Stomach smooth muscle (tissue), 2 donors: Measurements from ENCODE around the gene ST8SIA4.

Experiments
- H3K27ac ChIP-seq: one replicate; pipeline ENCODE4 v1.7.0; 2013; ENCODE audit warnings: mild to moderate bottlenecking, low read length, inconsistent platforms
- H3K27me3 ChIP-seq, 2 donors: one replicate each; pipeline ENCODE4 v1.7.0; 2013; ENCODE audit warnings: low read length in 2 of 2; ENCODE audit not compliant: insufficient read depth in 2 of 2, control insufficient read depth in 1 of 2
- H3K36me3 ChIP-seq, 2 donors: one replicate each; pipeline ENCODE4 v1.7.0; 2013; ENCODE audit warnings: low read length in 2 of 2; ENCODE audit not compliant: control insufficient read depth in 2 of 2, insufficient read depth in 2 of 2
- H3K4me1 ChIP-seq: one replicate; pipeline ENCODE4 v1.7.0; 2013; ENCODE audit warnings: low read length; ENCODE audit not compliant: control insufficient read depth, insufficient read depth
- H3K4me3 ChIP-seq, 2 donors: one replicate each; pipeline ENCODE4 v1.7.0; 2013; ENCODE audit warnings: low read length in 2 of 2
- H3K9ac ChIP-seq, 2 donors: one replicate each; pipeline ENCODE4 v1.7.0; 2013; ENCODE audit warnings: low read length in 2 of 2, mild to moderate bottlenecking in 1 of 2
- H3K9me3 ChIP-seq, 2 donors: one replicate each; pipeline ENCODE4 v1.7.0; 2013; ENCODE audit warnings: low read length in 2 of 2; ENCODE audit not compliant: control insufficient read depth in 2 of 2
- donor health status: healthy.
- donor health status: Pancreatic carcinoma.

ST8SIA4 gene

DNA sequence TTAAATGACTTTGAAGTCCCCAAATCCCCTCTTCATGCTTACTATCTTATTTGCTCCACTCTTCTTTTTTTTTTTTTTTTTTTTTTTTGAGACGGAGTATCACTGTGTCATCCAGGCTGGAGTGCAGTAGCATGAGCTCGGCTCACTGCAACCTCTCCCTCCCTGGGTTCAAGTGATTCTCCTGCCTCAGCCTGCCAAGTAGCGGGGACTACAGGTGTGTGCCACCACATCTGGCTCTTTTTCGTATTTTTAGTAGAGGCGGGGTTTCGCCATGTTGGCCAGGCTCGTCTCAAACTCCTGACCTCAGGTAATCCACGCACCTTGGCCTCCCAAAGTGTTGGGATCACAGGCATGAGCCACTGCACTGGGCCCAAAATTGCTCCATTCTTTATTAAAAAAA is 51.0 kb downstream of the ST8SIA4 start:
- H3K27ac ChIP-seq, result no peak overlapping the region

DNA sequence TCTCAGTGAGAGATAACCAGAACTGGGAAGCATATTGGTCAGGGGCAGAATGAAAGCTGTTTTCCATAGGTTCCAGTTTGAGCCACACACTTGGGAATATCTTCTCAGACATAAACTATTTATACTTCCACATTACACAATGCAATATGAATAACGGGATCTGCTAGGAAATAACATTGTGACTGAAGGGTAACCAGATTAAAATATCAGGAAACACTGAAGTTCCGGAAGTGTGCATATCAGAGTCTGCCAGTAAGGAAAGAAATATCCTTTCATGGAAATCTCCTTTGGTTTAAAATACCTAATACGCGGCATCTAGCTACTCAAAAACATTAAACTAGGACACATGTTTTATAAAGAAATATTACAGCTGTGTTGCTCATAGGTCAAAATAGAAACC is 56.3 kb downstream of the ST8SIA4 start:
- Histone ChIP-seq H3K4me1 (no peaks in the 10 kb centered on the region), H3K9ac (no peak overlapping the region), H3K36me3 (no peaks in the 10 kb centered on the region), H3K27me3 (no peaks in the 10 kb centered on the region), H3K4me3 (no peak overlapping the region), H3K27ac (no peak overlapping the region), H3K9me3 (no peaks in the 10 kb centered on the region)

More for the DNA sequence above, 51.0 kb downstream of the ST8SIA4 start:
- Histone ChIP-seq H3K4me1 (no peaks in the 10 kb centered on the region), H3K36me3 (no peaks in the 10 kb centered on the region), H3K27me3 (no peaks in the 10 kb centered on the region), H3K9ac (no peak overlapping the region), H3K4me3 (no peak overlapping the region), H3K9me3 (no peaks in the 10 kb centered on the region)

DNA sequence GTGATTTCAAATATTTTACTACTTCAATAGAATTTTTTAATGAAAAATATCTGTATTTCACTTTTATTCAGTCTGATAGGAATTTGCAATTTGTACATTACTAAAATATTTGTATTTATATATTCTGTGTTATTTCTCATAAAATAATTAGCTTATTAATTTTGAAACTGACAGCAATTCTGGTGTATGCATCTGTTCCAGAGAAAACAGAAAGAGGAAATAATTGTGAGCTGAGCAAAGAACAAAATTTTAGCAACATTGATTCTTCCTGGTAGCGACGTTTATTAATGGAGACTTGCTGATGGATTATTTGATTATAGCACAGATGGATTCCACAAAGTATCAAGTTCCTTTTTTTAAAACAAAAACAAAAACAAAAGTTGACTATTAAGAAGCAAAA is 61.0 kb downstream of the ST8SIA4 start:
- Histone ChIP-seq H3K36me3 (no peaks in the 10 kb centered on the region), H3K4me3 (no peak overlapping the region)

DNA sequence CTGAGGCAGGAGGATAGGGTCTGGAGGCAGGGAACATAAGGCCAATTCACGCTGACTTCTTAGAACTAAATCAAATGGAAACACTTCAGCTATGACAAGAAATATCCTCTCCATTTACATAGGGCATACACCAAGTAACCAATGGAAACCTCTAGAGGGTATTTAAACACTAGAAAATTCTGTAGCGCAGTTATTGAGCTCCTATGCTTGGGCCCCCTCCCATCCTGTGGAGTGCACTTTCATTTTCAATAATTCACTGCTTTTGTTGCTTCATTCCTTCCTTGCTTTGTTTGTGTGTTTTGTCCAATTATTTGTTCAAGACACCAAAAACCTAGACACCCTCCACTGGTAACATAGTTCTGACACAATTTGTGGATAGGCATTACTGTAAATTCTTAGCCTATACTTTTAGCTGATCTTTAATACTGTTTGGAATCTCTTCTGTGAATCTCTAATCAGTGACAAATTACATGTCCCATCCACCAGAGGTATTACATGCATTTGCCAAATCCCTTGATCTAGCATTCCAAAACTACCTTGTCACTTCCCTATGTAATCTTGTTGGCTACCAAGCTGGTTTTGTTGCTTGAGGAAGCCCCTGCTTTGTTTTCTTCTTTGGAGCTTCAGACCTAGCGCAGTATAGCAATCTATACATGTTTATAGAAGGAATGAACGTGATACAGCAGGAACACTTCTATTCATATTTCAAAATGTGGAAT is 61.6 kb downstream of the ST8SIA4 start:
- no peaks in the 10 kb centered on the region for H3K27me3 ChIP-seq
- H3K36me3 ChIP-seq, result no peaks in the 10 kb centered on the region
- no peak overlapping the region for H3K9ac ChIP-seq
- no peak overlapping the region for H3K4me3 ChIP-seq
- no peaks in the 10 kb centered on the region for H3K4me1 ChIP-seq
- H3K27ac ChIP-seq, result no peak overlapping the region
- H3K9me3 ChIP-seq, result no peaks in the 10 kb centered on the region

More for the DNA sequence above, 61.0 kb downstream of the ST8SIA4 start:
- Histone ChIP-seq H3K27me3 (no peaks in the 10 kb centered on the region), H3K4me1 (no peaks in the 10 kb centered on the region), H3K27ac (no peak overlapping the region), H3K9ac (no peak overlapping the region), H3K9me3 (no peaks in the 10 kb centered on the region)

DNA sequence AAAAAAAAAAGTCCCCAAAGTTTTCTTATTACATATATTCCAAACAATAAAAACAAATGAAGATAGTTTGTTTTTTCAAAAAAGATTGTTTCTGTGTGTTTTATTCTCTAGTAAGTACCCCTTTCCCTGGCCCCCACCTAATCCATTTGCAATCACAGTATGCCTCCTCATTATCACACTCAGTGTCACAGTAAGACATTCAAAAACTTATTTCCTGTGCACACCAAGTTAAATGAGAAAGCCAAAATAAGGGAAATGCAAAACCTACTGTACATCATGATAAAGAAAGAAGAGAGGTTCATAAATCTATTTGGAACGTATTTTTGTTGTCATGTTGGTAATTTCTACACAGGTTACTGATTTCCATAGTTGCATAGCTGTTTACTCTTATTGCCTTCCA is 62.3 kb downstream of the ST8SIA4 start:
- no peaks in the 10 kb centered on the region for H3K4me1 ChIP-seq
- no peak overlapping the region for H3K27ac ChIP-seq
- no peaks in the 10 kb centered on the region for H3K9me3 ChIP-seq
- H3K36me3 ChIP-seq, result no peaks in the 10 kb centered on the region
- H3K9ac ChIP-seq, result no peak overlapping the region
- no peak overlapping the region for H3K4me3 ChIP-seq
- no peaks in the 10 kb centered on the region for H3K27me3 ChIP-seq

DNA sequence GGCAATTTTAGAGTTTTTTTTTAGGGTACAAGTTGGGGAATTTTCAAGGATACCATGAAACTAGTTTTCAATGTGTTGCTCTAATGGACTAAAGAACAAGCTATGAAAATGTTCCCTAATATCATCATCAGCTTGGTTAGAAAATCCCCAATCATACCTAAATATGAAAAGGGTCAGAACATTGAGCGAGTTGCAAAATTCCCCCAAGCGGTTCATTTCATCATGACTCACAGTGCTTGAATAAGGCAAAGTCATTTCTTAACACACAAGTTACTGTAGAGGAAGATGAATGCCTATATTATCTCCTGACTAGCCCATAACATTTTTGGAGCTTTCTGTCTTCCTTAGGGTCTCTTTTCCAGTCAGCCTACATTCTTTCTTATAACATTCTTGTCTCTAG is 62.7 kb downstream of the ST8SIA4 start:
- no peaks in the 10 kb centered on the region for H3K36me3 ChIP-seq
- H3K4me1 ChIP-seq, result no peaks in the 10 kb centered on the region
- no peaks in the 10 kb centered on the region for H3K9me3 ChIP-seq
- H3K4me3 ChIP-seq, result no peak overlapping the region
- no peak overlapping the region for H3K9ac ChIP-seq
- H3K27ac ChIP-seq, result no peak overlapping the region
- H3K27me3 ChIP-seq, result no peaks in the 10 kb centered on the region

DNA sequence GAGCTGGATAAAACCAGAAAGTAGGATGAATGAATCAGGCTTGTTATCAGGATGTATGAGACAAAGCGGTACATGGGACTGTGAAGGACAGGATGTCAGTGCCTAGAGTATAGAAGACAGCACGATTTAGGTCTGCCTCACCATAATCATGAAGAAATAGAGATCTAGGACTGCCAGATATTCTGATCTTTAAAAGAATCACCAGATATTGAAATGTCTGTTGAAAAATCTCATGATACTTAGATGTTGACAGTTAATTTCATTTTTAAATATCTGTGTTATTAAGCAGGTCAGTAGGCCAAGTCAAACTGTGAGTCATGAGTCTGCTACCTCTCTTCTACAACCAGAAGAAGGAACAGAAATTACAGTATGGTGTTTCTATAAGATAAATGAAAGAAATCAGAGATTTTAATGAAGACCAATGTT is 65.0 kb downstream of the ST8SIA4 start:
- Histone ChIP-seq H3K4me3 (no peak overlapping the region), H3K9ac (no peak overlapping the region), H3K27me3 (no peaks in the 10 kb centered on the region), H3K36me3 (no peaks in the 10 kb centered on the region), H3K27ac (no peak overlapping the region), H3K9me3 (no peaks in the 10 kb centered on the region), H3K4me1 (no peaks in the 10 kb centered on the region)

DNA sequence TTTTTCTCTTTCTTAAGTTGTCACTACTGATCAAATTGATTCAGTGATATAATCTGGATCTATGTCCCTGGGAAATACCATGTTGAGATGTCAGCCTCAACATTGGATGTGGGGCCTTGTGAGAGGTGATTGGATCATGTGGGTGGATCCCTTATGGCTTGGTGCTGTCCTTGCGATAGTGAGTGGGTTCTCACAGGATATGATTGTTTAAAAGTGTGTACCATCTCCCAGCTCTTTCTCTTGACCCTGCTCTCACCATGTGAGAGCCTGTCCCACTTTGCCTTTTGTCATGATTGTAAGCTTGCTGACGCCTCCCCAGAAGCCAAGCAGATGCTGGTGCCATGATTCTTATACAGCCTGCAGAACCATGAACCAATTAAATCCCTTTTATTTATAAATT is 68.6 kb downstream of the ST8SIA4 start:
- Histone ChIP-seq H3K4me3 (no peak overlapping the region), H3K27me3 (no peaks in the 10 kb centered on the region), H3K27ac (no peak overlapping the region), H3K4me1 (no peaks in the 10 kb centered on the region), H3K9me3 (no peaks in the 10 kb centered on the region), H3K9ac (no peak overlapping the region), H3K36me3 (no peaks in the 10 kb centered on the region)

DNA sequence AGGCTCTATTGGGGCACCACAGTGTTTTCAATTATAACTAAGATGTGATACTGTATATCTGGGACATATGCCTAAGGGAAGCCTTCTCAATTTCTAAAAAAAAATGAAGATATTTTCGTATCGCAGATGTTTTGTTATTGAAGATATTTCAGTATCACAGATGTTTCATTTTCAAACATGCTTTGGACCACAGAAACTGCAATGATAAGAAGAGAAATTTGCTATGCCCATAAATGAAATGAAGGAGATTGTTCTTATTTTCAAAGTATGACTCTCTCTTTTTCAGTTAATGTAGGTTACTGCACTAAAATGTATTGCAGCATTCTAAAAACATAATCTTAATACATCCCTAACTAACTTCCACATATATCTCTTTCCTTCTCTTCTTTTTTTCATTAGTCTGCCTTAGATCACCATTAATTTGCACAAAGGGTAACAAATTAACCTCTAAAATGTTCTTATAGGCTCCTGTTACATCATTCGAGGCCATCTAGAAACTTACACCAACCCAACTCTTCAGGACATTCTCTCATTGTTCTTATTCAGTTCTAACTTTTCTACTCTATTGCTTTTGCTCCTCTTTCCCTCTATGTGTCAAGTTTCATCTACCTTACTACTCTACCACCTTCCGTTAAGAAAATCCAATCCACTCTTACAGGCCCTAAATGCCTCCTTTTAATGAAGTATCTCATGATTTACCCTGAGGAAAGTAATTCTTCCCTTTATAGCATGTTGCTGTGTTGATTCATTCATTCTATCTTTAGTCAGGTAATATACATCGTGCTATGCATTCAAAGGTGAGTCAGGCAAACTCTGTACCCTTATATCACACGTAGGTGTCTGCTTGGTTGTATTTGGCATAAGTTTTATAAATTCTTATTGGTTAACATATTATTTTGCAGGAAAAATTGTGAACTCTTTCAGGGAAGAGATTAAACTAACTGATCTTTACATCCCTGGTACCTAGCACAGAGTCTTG is 70.5 kb downstream of the ST8SIA4 start:
- H3K4me1 ChIP-seq, result no peaks in the 10 kb centered on the region
- H3K9ac ChIP-seq, result no peak overlapping the region
- no peaks in the 10 kb centered on the region for H3K27me3 ChIP-seq
- H3K4me3 ChIP-seq, result no peak overlapping the region
- no peak overlapping the region for H3K27ac ChIP-seq
- no peaks in the 10 kb centered on the region for H3K36me3 ChIP-seq
- H3K9me3 ChIP-seq, result no peaks in the 10 kb centered on the region

DNA sequence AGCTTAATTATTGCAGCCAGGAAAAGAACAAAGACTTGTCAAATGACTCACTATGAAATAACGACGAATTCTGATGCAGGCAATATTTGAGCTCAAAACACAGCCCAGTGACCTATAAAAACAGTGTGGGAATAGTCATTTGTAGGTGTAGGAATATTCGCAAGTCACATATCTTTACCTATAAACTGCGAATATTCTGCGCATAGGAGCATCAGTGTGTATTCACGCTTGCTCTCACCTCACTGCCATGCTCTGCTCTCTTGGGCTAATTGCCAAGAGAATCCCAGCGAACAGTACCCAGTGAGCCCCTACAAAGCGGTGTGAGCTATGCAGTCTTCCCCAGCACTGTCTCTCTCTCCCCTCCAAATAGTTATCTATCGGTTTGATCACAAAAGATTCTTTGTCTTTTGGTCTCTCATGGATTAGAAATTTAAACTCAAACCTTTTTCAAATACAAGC is 74.2 kb downstream of the ST8SIA4 start:
- no peaks in the 10 kb centered on the region for H3K9me3 ChIP-seq
- H3K27me3 ChIP-seq, result no peaks in the 10 kb centered on the region
- no peak overlapping the region for H3K9ac ChIP-seq
- no peak overlapping the region for H3K27ac ChIP-seq
- H3K4me3 ChIP-seq, result no peak overlapping the region
- H3K4me1 ChIP-seq, result no peaks in the 10 kb centered on the region
- no peaks in the 10 kb centered on the region for H3K36me3 ChIP-seq
